GM21723 (cell line): Measurements from ENCODE around the gene SLAMF6.

Experiments used
- ATAC-seq: cut with Tn5 transposase; IDR thresholded peaks from one replicate; pipeline ENCODE4 v1.9.1; 2021; ENCODE audit warnings: mild to moderate bottlenecking, moderate library complexity; ENCODE audit not compliant: unreplicated experiment

The SLAMF6 gene

DNA sequence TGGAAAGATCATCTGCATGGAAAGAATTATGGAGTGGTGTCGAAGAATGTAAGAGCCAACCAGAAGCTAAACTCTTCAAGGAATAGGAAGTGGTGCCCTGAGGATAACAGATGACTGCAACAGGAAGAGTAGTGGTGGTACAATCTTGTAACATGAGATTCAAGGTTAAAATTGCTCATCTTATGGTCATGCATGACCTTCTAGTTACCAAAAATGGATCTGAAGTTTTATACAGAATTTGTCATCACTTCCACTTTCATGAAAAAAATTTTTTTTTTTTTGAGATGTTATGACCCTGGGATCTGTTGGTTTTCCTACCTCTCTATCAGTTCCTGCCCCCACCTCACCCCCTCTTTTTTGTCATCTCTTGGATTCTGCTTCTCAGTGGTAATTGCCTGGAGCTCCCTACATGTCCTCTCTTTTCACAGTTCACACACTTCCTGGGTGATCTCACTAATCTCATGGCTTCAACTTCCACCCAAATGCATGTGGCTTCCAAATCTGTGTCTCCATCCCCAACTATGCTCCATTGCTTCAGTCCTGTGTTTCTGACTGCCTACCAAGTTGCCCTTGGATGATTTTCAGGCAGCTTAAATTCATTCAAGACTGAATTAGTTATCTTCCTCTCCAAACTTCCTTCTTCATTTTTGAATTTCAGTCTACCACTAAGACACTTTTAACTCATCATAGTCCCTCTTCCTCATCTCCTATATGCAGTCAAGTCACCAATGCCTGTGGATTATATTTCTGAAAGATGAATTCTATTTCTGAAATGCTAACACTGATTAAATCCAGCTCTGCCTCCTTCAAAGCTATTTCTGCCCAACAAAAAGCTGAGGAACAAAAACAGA, 48.4 kb downstream of the SLAMF6 start:
- peak; percentile 80 for ATAC-seq

DNA sequence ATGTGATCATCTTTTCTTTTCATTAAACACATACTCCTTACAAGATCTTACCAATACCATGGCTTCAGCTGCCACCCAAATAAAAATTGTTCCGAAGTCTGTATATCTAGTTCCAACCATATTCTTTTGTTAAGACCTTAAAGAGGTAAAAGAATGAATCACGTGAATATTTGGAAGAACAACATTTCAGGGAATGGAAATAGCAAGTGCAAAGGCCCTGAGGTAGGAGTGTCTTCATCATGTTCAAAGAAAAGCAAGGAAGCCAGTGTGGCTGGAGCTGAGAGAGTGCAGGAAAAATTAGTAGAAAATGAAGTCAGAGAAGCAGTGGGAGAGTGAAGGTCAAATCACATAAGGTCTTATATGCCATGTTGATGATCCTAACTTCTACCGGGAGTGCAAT, 50.9 kb downstream of the SLAMF6 start:
- ATAC-seq = no peak

GRCh38 chr1:160471253-160471652, 51.8 kb downstream of the SLAMF6 start:
- ATAC-seq = peak; percentile 42

GRCh38 chr1:160467576-160467975, 55.5 kb downstream of the SLAMF6 start:
- no peak for ATAC-seq

DNA sequence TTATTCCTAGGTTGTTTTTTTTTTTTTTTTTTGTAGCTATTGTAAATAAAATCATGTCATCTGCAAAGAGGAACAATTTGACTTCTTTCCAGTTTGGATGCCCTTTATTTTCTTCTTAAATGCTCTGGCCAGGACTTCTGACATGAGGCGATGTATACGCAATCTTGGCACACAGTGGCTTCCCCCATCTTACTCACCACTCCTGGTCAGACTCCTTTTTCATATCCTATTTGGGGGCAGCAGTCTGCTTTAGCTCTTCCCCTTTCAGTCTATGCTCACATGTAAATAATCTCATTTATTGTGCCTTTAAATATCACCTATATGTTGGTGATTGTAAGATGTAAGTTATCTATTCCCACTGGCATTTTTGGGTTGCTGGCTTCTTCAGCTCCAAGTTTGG, 56.1 kb downstream of the SLAMF6 start:
- ATAC-seq = no peak

DNA sequence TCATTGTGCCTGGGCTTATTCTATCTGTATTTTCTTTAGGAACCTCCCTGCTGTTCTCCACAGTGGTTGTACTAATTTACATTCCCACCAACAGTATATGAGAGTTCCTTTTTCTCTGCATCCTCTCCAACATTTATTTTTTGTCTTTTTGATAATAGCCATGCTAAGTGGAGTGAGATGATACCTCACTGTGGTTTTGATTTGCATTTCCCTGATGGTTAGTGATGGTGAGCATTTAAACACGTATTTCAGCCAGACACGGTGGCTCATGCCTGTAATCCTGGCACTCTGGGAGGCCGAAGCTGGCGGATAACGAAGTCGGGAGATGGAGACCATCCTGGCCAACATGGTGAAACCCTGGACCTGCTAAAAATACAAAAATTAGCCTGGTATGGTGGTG, 57.9 kb downstream of the SLAMF6 start:
- ATAC-seq = no peak

GRCh38 chr1:160460683-160461287, 62.3 kb downstream of the SLAMF6 start:
- no peak for ATAC-seq

- no peak for ATAC-seq
Measured at GRCh38 chr1:160460214-160460642, 62.8 kb downstream of the SLAMF6 start.

GRCh38 chr1:160459687-160460086, 63.4 kb downstream of the SLAMF6 start:
- ATAC-seq = no peak

DNA sequence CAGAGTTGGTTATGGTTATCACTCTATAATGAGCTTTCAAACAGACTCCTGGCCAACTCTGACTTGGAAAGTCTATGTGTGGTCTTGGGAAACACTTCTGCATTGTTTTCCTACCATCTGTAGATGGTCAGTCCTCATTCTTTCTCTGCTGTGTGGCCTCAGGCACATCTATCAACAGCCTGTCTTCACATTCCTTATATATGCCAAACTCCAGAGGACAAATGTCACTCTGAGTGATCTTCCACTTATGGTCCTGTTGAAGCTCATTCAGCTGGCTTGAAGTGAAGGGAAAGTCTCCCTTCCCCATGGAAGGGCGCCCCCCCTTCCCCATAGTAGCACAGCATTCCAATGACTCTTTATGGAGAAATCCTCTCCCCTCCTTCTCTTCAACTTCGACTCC, 64.0 kb downstream of the SLAMF6 start:
- ATAC-seq = no peak

DNA sequence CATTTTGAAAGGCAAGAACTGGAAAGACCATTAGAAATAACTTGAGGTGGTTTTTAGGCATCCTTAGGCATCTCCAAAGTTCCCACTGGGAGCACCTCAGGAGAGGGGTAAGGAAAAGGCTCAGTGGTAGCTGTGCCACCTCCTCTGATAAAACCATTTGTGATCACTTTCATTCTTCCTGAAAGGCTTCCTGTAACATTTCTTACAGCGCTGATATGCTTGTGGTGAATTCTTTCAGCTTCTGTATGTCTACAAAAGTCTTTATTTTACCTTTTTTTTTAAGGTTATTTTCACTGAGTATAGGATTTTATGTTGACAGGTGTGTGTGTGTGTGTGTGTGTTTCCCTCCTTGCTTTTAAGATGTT, 67.9 kb downstream of the SLAMF6 start:
- no peak for ATAC-seq

DNA sequence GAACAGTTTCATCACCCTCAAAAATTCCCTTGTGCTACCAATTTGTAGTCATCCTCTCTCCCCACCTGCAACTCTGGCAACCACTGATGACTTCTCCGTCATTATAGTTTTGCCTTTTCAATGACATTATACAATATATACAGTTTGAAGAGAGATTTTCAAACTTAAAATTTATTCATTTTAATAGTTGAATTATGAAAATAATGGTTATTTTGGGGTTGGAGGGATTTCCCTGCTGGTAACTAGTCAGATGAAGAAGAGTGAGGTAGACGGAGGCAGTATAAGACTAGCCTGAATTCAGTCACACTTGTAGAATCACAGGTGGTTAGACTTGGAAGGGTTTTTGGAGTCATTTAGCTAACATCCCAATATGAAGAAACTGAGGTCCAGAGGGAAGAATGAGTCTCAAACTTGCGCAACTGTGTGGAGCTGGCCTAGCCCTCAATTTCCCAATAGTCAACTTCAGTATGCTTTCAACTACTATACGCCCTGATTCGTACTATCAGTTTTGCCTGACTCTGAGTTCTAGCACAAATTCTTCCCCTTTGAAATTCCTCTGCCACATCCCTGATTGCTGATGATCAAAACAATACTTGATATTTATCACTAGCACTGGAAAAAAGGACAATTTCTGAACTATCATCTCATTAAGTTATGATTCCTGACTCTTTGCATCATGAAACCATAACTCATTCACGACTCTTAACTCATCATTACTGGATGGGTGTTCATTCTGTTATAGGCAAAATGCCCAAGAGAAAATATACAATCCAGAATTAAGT, 68.5 kb downstream of the SLAMF6 start:
- ATAC-seq = no peak

GRCh38 chr1:160453443-160453842, 69.6 kb downstream of the SLAMF6 start:
- no peak for ATAC-seq

DNA sequence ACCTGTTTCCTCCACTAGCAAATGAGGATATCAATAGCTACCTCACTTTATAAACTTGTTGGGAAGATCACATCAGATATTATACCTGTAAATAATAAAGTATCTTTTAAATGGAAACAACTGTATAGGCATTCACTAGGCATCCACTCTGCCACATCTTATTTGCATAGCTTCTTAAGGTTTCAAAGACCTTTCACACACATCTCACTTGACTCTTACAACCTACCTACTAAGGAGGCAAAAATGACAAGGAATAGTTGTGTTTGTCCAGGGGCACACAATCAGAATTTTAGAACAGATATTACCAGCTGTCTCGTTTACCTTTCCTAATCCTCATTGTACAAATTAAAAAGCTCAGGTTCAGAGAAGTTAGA, 71.2 kb downstream of the SLAMF6 start:
- no peak for ATAC-seq

GRCh38 chr1:160451119-160451858, 71.8 kb downstream of the SLAMF6 start:
- peak; percentile 59 for ATAC-seq

GRCh38 chr1:160449494-160449893, 73.6 kb downstream of the SLAMF6 start:
- no peak for ATAC-seq

DNA sequence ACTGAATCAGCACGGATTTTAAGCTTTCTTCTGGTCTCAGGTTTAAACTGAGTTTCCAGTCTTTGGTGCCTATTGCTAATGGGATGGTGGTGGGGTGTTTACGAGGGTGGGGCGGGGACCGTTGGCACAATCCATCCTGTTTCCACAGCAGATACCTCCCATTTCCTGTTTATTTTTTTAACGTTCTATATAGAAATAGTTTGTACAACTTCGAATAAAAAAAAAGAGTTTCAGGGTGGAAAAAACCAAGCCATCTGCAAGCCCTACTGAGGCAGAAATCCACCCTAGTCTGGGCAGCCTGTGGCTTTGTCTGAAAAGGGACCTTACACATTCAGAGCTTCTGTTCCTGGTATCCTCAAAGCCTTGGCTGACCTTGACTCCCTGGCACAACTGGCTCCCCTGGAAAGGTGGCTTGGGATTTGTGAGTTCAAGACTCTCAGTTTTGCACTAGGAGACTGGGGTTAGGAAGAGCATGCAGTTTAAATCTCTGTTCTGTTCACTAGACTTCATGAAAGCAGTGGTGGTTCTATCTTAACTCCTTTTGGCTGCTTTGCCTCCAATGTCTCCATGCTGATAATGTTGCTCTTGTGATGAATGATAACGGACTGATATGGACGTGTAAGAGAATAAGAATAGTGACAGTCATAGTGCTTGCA, 76.0 kb downstream of the SLAMF6 start:
- ATAC-seq = no peak

GRCh38 chr1:160439718-160440117, 83.3 kb downstream of the SLAMF6 start:
- ATAC-seq = no peak

DNA sequence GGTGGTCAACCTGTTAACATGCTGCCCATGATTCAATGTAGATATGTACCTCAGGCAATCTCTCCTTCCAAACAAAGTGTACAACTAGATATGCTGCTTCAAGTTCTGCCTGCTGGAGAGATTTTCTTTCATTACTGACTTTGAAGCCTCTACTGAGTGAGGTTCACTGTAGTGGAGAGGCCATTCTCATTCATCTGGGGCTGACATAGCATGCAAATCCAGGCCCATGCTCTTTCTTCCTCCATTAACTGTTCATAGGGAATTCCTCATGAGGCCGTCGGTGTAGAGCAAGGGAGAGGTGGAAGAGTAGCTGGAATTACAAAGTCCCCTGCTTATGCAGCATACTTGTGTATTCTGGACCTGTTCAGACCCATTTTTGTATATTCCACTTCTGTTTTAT, 84.1 kb downstream of the SLAMF6 start:
- ATAC-seq = no peak

DNA sequence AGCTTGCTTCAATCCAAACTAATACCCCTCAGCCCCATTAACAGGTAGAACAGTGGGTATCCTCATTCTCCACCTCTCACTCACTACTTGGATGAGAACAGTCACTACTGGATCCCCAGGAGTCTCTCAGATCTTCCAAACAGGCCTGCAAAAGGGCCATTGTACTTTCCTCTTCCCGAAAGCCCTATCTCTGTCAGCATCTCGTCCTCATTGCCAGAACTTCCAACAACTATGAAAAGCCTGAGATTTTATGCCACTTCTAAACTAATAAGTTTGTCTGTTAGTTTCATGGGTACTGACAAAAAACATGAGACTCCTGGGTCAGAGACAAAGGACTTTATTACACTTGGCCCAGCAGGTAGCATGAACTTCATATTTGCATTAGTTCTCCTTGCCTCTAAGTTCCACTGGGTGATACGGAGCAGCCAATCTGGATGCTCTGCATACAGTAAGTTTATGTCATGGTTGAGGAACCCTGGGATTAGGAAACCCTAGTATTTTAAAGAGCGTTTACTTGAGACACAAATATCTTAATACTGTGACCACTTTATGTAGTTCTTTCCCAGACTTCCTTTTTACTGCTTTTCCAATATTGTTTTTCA, 84.6 kb downstream of the SLAMF6 start:
- ATAC-seq = no peak
